Renal cortex interstitium (tissue), 11 donors: ENCODE results near the gene RPGR. TPM values are rescaled to one million over a fixed set of nuclear protein-coding genes. Genes with fewer than 3 reads are reported as not detected.

Experiments
- DNase-seq, 11 donors: peaks; one replicate each; pipeline ENCODE4 v3.0.0-alpha.2; 2013; ENCODE audit warnings: low read depth in 9 of 11, low spot score in 4 of 11; ENCODE audit errors: extremely low read depth in 1 of 11
- polyA plus RNA-seq, 3 donors: library from polyadenylated mRNA; unstranded; fragments of 120-200 nt; gene quantifications; one replicate each; pipeline ENCODE4 v1.2.1, GENCODE V29; 2013; ENCODE audit not compliant: insufficient read length in 3 of 3

The RPGR gene
- polyA plus RNA-seq, 3 donors = 12.6 to 21.6 (median 17.8) TPM

- DNase-seq = no peak
These were observed 15.8 kb upstream of the RPGR start for GRCh38 chrX:38342853-38343778.

- DNase-seq = no peak
These were observed 14.1 kb upstream of the RPGR start for GRCh38 chrX:38341442-38341841.

- no peak for DNase-seq
These were observed 9.4 kb upstream of the RPGR start for GRCh38 chrX:38336538-38337240.

- DNase-seq = no peak
These were observed 8.1 kb upstream of the RPGR start for GRCh38 chrX:38335382-38335781.

- DNase-seq = no peak
These were observed 5.2 kb upstream of the RPGR start for GRCh38 chrX:38332505-38332904.

GRCh38 chrX:38327775-38328081 is 419 bp upstream of the RPGR start:
- DNase-seq = no peak

- no peak for DNase-seq
These were observed 1.2 kb downstream of the RPGR start for GRCh38 chrX:38326086-38326485.

GRCh38 chrX:38320819-38321218 is 6.5 kb downstream of the RPGR start:
- DNase-seq = no peak

GRCh38 chrX:38318606-38319005 is 8.7 kb downstream of the RPGR start:
- no peak for DNase-seq

- DNase-seq = no peak
These were observed 9.1 kb downstream of the RPGR start for GRCh38 chrX:38318196-38318595.

GRCh38 chrX:38315186-38315585 is 12.1 kb downstream of the RPGR start:
- DNase-seq = no peak

GRCh38 chrX:38313190-38313589 is 14.1 kb downstream of the RPGR start:
- DNase-seq = no peak

GRCh38 chrX:38312436-38312835 is 14.9 kb downstream of the RPGR start:
- no peak for DNase-seq

- DNase-seq = no peak
These were observed 15.6 kb downstream of the RPGR start for GRCh38 chrX:38311743-38312142.

GRCh38 chrX:38305971-38306370 is 21.3 kb downstream of the RPGR start:
- no peak for DNase-seq

GRCh38 chrX:38304010-38304409 is 23.3 kb downstream of the RPGR start:
- DNase-seq = no peak

- DNase-seq = no peak
These were observed 33.6 kb downstream of the RPGR start for GRCh38 chrX:38293741-38294140.

GRCh38 chrX:38287674-38288073 is 39.6 kb downstream of the RPGR start:
- no peak for DNase-seq

GRCh38 chrX:38285649-38286048 is 41.7 kb downstream of the RPGR start:
- no peak for DNase-seq

- no peak for DNase-seq
These were observed 45.3 kb downstream of the RPGR start for GRCh38 chrX:38282049-38282448.

GRCh38 chrX:38279188-38279587 is 48.1 kb downstream of the RPGR start:
- DNase-seq = no peak
